Endothelial cell of umbilical vein (primary cell): Measurements from ENCODE around the gene C1orf210. TPM values are rescaled to one million over a fixed set of nuclear protein-coding genes. Genes with fewer than 3 reads are reported as not detected.

Experiments used
- BruUV-seq: library from RNA; stranded (reverse); fragments of 400-500 nt; replicated peaks from 2 replicates; lab custom pipeline; 2021; lab: Mats Ljungman, UMichigan
- CTCF ChIA-PET: fragments of 300-600, 350-600 bp; sonication (Branson Sonifier 250); formaldehyde crosslinking; loops from one replicate; lab custom pipeline; 2021; ENCODE audit warnings: antibody characterized with exemption, inconsistent platforms; lab: Charles Lee
- POLR2A ChIA-PET: fragments of 300-600, 350-600 bp; sonication (Branson Sonifier 250); formaldehyde crosslinking; loops from one replicate; lab custom pipeline; 2021; ENCODE audit warnings: antibody characterized with exemption, inconsistent platforms; lab: Charles Lee
- DNase-seq: peaks from one replicate; pipeline ENCODE4 v3.0.0-alpha.2; 2011; ENCODE audit warnings: low read depth, low spot score
- FAIRE-seq: peaks from 2 replicates; lab custom pipeline; 2011; peaks lifted over from hg19 to GRCh38; lab: Jason Lieb, UNC
- H2AFZ ChIP-seq: 2 replicates; pipeline ENCODE4 v1.6.0; 2012; ENCODE audit warnings: low read depth, low read length, control low read depth, inconsistent platforms
- H3K27ac ChIP-seq: 2 replicates; pipeline ENCODE4 v1.5.1; 2011; ENCODE audit warnings: low read depth, mild to moderate bottlenecking, control low read depth, low read length, moderate library complexity; ENCODE audit not compliant: insufficient read depth
- H3K27me3 ChIP-seq, 2 experiments: 2 replicates each; pipeline versions ENCODE4 v1.6.0 to v1.6.1; 2011; ENCODE audit warnings: low read length in 2 of 2, mixed read lengths in 1 of 2; ENCODE audit not compliant: control insufficient read depth in 2 of 2, insufficient read depth in 2 of 2
- H3K36me3 ChIP-seq, 2 experiments: 2 replicates in 1 of 2; 3 replicates in 1 of 2; pipeline ENCODE4 v1.5.1; 2011; ENCODE audit warnings: low read length in 2 of 2, mild to moderate bottlenecking in 1 of 2, moderate library complexity in 1 of 2; ENCODE audit not compliant: control insufficient read depth in 2 of 2, insufficient read depth in 2 of 2; ENCODE audit errors: extremely low read depth in 1 of 2
- H3K4me1 ChIP-seq: 3 replicates; pipeline ENCODE4 v1.5.1; 2011; ENCODE audit warnings: mild to moderate bottlenecking, low read length; ENCODE audit not compliant: control insufficient read depth, insufficient read depth; ENCODE audit errors: extremely low read depth
- H3K4me2 ChIP-seq: 2 replicates; pipeline ENCODE4 v1.6.1; 2011; ENCODE audit warnings: low read length, control low read depth, mixed read lengths; ENCODE audit not compliant: insufficient read depth
- H3K4me3 ChIP-seq, 3 experiments: fragments of 200-600 bp in 1 of 3; sonication (generic), shearing (Covaris generic) in 1 of 3; replicated peaks in 1 of 3; 2 replicates each; pipeline ENCODE4 v1.5.1; 2011 to 2016; ENCODE audit warnings: control low read depth in 3 of 3, low read length in 3 of 3, mild to moderate bottlenecking in 2 of 3, inconsistent platforms in 1 of 3, low read depth in 1 of 3, moderate library complexity in 1 of 3; ENCODE audit not compliant: insufficient read depth in 1 of 3
- H3K79me2 ChIP-seq: 2 replicates; pipeline ENCODE4 v1.6.0; 2012; ENCODE audit warnings: low read length, inconsistent platforms; ENCODE audit not compliant: control insufficient read depth, insufficient read depth
- H3K9ac ChIP-seq: replicated peaks from 2 replicates; pipeline ENCODE3; 2011; ENCODE audit warnings: low read length, control low read depth; ENCODE audit not compliant: insufficient read depth; ENCODE audit errors: extremely low read depth
- H3K9me1 ChIP-seq: replicated peaks from 3 replicates; pipeline ENCODE4 v1.6.0; 2011; ENCODE audit warnings: mild to moderate bottlenecking, low read length; ENCODE audit not compliant: control insufficient read depth, insufficient read depth; ENCODE audit errors: extremely low read depth
- H3K9me3 ChIP-seq: replicated peaks from 2 replicates; pipeline ENCODE4 v1.5.1; 2012; ENCODE audit warnings: low read length, inconsistent platforms; ENCODE audit not compliant: control insufficient read depth, insufficient read depth
- H4K20me1 ChIP-seq: replicated peaks from 2 replicates; pipeline ENCODE3; 2011; ENCODE audit warnings: mild to moderate bottlenecking, low read length; ENCODE audit not compliant: control insufficient read depth, insufficient read depth; ENCODE audit errors: extremely low read depth
- EZH2 ChIP-seq: IDR thresholded peaks from 2 replicates; pipeline ENCODE4 v1.6.1; 2012; ENCODE audit warnings: borderline replicate concordance, low read depth, mild to moderate bottlenecking, moderate library complexity, low read length, inconsistent platforms; ENCODE audit not compliant: severe bottlenecking
- FOS ChIP-seq: IDR thresholded peaks from 2 replicates; pipeline ENCODE4 v1.6.1; 2011; ENCODE audit warnings: mild to moderate bottlenecking, low read length, moderate library complexity, borderline replicate concordance; ENCODE audit not compliant: insufficient read depth
- GATA2 ChIP-seq: IDR thresholded peaks from 2 replicates; pipeline ENCODE4 v1.7.0; 2011; ENCODE audit warnings: low read depth, mild to moderate bottlenecking, moderate library complexity, mixed read lengths, low read length; ENCODE audit not compliant: insufficient read length, insufficient read depth
- JUN ChIP-seq: IDR thresholded peaks from 2 replicates; pipeline ENCODE4 v1.6.1; 2011; ENCODE audit warnings: borderline replicate concordance, low read depth; ENCODE audit not compliant: insufficient read length, insufficient read depth
- MAX ChIP-seq: IDR thresholded peaks from 2 replicates; pipeline ENCODE4 v1.6.1; 2011; ENCODE audit not compliant: insufficient read depth, insufficient read length
- MYC ChIP-seq: IDR thresholded peaks from one replicate; pipeline ENCODE4 v1.6.1; 2011; ENCODE audit warnings: mild to moderate bottlenecking, low read depth, low read length
- POLR2A ChIP-seq: IDR thresholded peaks from 2 replicates; pipeline ENCODE4 v1.6.1; 2012; ENCODE audit warnings: low read depth, mild to moderate bottlenecking, control low read depth, low read length
- POLR2AphosphoS5 ChIP-seq: IDR thresholded peaks from 2 replicates; pipeline ENCODE4 v1.6.1; 2012; ENCODE audit warnings: low read depth, mild to moderate bottlenecking, control low read depth, low read length, moderate library complexity; ENCODE audit not compliant: insufficient read depth
- dilution Hi-C: fragments of 300-500 bp; cut with MboI; formaldehyde crosslinking; loops from one replicate; pipeline ENCODE4 v1.15.0; 2019; ENCODE audit warnings: low sequenced_read_pairs; ENCODE audit not compliant: extremely low pct_ligation_motif_present
- intact Hi-C: fragments of 100-400 bp; cut with micrococcal nuclease; formaldehyde crosslinking; loops from one replicate; pipeline ENCODE4 v1.10.0; 2022
- polyA plus RNA-seq, 4 experiments: library from polyadenylated mRNA; depleted of rRNA in 3 of 4; stranded (reverse) in 3 of 4; unstranded in 1 of 4; fragments of >200 nt; gene quantifications; 2 replicates each; pipeline versions ENCODE4 v1.2.1 to v1.2.3, GENCODE V29; 2011 to 2012; ENCODE audit warnings: missing spikeins in 1 of 4
- total RNA-seq: library from RNA; stranded (reverse); gene quantifications from 2 replicates; pipeline ENCODE4 v1.2.3, GENCODE V29; 2021
- TF ChIP-seq, protein P1 (sequence below), 2 donors: IDR thresholded peaks; 1 replicate in 1 of 2; 2 replicates in 1 of 2; pipeline ENCODE4 v1.5.1; 2011; ENCODE audit warnings: low read length in 2 of 2, mild to moderate bottlenecking in 2 of 2, moderate library complexity in 2 of 2, control low read depth in 1 of 2, inconsistent platforms in 1 of 2, low read depth in 1 of 2; ENCODE audit not compliant: insufficient read depth in 1 of 2; ENCODE audit errors: extremely low read depth in 1 of 2

C1orf210 gene
- total and polyA plus RNA-seq, 2 donors (not counting 3 experiments of a cell fraction or from before 2014, with no cell fraction given): not detected

DNA sequence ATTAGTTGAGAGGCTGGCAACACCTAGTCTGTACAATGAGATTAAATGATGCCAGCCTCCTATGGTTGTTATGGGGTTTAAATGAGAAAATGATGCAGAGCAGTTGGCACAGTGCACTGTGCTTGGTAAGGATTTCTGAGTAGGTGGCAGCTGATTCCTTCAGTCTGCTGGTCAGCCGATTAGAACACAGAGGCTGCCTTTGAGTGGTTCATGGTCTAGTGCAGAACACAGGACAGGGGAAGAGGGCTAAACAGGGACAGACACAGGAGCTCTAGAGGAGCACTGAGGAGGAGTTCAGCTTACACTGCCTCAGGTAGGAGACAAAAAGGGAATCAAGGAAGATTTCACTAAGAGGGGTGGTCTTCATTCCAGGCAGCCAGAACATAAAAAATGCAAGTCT lies 16.8 kb upstream of the C1orf210 start:
- intact Hi-C loops (loop anchor here (1.0 to 5.0 kb wide), 3 partner anchors 64 to 170 kb away; no protein-coding TSS in a partner anchor), dilution Hi-C loops (no loop called here)
- Histone ChIP-seq H3K36me3 (peaks cover 12 to 25% of the 10 kb centered on the region in 2 experiments), H3K4me3 (peak overlapping the region; percentile 47 to 96 (median 76)), H4K20me1 (no peaks in the 10 kb centered on the region), H3K27me3 (no peaks in the 10 kb centered on the region), H3K9me3 (no peaks in the 10 kb centered on the region), H3K4me2 (peak overlapping the region; percentile 98), H3K27ac (peak overlapping the region; percentile 84), H3K9ac (peak overlapping the region; percentile 96), H3K79me2 (peaks cover 64% of the 10 kb centered on the region), H3K9me1 (no peaks in the 10 kb centered on the region), H3K4me1 (peaks cover 37% of the 10 kb centered on the region), H2AFZ (no peak overlapping the region)
- POLR2A ChIA-PET: interaction anchor here (1.0 kb wide), 1 partner anchor 9 kb away, joined by 3 read pairs; no protein-coding TSS in a partner anchor
- CTCF ChIA-PET: interaction anchor here (1.2 to 3.3 kb wide), 7 partner anchors 22 to 112 kb away, joined by 3 to 32 read pairs (median 9); partner anchors contain the start of gene CDC20
- DNase-seq: peak; percentile 19
- peak; percentile 71 for FAIRE-seq
- TF ChIP-seq GATA2 (no peak), FOS (no peak), MYC (no peak), EZH2 (no peak), POLR2A (no peak), JUN (no peak), POLR2AphosphoS5 (no peak), MAX (no peak)
- TF ChIP-seq, protein P1, sequence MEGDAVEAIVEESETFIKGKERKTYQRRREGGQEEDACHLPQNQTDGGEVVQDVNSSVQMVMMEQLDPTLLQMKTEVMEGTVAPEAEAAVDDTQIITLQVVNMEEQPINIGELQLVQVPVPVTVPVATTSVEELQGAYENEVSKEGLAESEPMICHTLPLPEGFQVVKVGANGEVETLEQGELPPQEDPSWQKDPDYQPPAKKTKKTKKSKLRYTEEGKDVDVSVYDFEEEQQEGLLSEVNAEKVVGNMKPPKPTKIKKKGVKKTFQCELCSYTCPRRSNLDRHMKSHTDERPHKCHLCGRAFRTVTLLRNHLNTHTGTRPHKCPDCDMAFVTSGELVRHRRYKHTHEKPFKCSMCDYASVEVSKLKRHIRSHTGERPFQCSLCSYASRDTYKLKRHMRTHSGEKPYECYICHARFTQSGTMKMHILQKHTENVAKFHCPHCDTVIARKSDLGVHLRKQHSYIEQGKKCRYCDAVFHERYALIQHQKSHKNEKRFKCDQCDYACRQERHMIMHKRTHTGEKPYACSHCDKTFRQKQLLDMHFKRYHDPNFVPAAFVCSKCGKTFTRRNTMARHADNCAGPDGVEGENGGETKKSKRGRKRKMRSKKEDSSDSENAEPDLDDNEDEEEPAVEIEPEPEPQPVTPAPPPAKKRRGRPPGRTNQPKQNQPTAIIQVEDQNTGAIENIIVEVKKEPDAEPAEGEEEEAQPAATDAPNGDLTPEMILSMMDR (IDR thresholded peaks at IDR 0.05; ENCODE audit: extremely low read depth in 1 of 2, insufficient read depth in 1 of 2, low read depth in 1 of 2, low read length in 2 of 2): no peak
- no TSS peak for BruUV-seq
